ENCODE results near the gene KRTCAP3. TPM values are rescaled to one million over a fixed set of nuclear protein-coding genes. Genes with fewer than 3 reads are reported as not detected.

The KRTCAP3 gene
- total and polyA plus RNA-seq, 9 of the 15 experiments (the other 6 are each of a cell fraction or from before 2014, with no cell fraction given): 0.24 to 1.4 (median 0.73) TPM

DNA sequence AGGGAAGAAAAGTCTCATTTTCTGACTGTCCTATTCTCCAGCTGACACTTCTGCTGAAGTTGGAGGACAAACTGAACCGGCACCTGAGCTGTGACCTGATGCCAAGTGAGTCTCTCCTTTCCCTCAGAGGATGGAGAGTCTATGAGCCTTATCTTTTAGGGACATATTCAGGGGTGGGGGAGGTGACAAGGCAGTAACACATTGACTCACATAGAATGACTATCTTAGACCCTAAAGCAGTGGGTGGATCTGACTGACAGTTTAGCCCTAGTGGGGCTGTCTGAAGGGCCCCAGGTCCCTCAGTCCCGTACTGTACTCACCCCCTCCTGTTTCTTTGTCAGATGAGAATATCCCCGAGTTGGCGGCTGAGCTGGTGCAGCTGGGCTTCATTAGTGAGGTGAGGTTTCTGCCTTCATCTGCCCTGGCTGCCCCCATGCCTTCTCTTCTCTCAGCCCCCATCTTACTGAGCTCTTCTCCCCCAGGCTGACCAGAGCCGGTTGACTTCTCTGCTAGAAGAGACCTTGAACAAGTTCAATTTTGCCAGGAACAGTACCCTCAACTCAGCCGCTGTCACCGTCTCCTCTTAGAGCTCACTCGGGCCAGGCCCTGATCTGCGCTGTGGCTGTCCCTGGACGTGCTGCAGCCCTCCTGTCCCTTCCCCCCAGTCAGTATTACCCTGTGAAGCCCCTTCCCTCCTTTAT, 805 bp upstream of the KRTCAP3 start (continued):
- TF ChIP-seq RAD51 (IDR thresholded peaks at IDR 0.05; ENCODE audit: borderline replicate concordance, low read depth) (no peak), KLF16 (IDR thresholded peaks at IDR 0.05) (peak; percentile 71; the same call in 1 of the 2 replicates), ZBTB7A (IDR thresholded peaks at IDR 0.05; ENCODE audit: borderline replicate concordance, control insufficient read depth, low read depth, low read length) (peak; percentile 42; the same call in 1 of the 2 replicates), LEF1 (IDR thresholded peaks at IDR 0.05) (peak; percentile 78; the same call in 1 of the 2 replicates), FOXJ3 (CRISPR knock-in tag; IDR thresholded peaks at IDR 0.05) (no peak), ZNF589 (CRISPR knock-in tag; IDR thresholded peaks at IDR 0.05; ENCODE audit: low read depth) (no peak), GABPB2 (CRISPR knock-in tag; conservative IDR thresholded peaks at IDR 0.05) (no peak), STAT5A (IDR thresholded peaks at IDR 0.05; ENCODE audit: borderline replicate concordance, low read length) (peak; percentile 78), TEAD4 (IDR thresholded peaks at IDR 0.05; ENCODE audit: low read length) (peak; percentile 88), TEAD4 (CRISPR knock-in tag; IDR thresholded peaks at IDR 0.05; ENCODE audit: borderline replicate concordance) (no peak), ZNF165 (CRISPR knock-in tag; IDR thresholded peaks at IDR 0.05; ENCODE audit: borderline replicate concordance) (no peak), SPI1 (IDR thresholded peaks at IDR 0.05; ENCODE audit: borderline replicate concordance, low read depth, low read length) (no peak), MAFK (IDR thresholded peaks at IDR 0.05; ENCODE audit: low read length) (peak; percentile 39; the same call in 1 of the 2 replicates), DDX20 (tag; IDR thresholded peaks at IDR 0.05; ENCODE audit: low read depth) (no peak), CHD4 (IDR thresholded peaks at IDR 0.05; ENCODE audit: insufficient read depth, insufficient replicate concordance, low read depth, low read length, poor library complexity, severe bottlenecking) (no peak), ZBED1 (IDR thresholded peaks at IDR 0.05) (peak; percentile 44; the same call in 1 of the 2 replicates), NR4A1 (CRISPR knock-in tag; IDR thresholded peaks at IDR 0.05) (no peak), NR4A1 (tag; IDR thresholded peaks at IDR 0.05) (no peak), CBFA2T2 (conservative IDR thresholded peaks at IDR 0.05) (peak; percentile 88), TAL1 (IDR thresholded peaks at IDR 0.05) (peak; percentile 81), BHLHE40 (IDR thresholded peaks at IDR 0.05; ENCODE audit: low read length) (peak; percentile 36; the same call in 1 of the 2 replicates), NFE2L1 (tag; IDR thresholded peaks at IDR 0.05; ENCODE audit: borderline replicate concordance, low read depth) (no peak), EGR1 (conservative IDR thresholded peaks at IDR 0.05) (peak; percentile 91)
- TF ChIP-seq, protein P1, sequence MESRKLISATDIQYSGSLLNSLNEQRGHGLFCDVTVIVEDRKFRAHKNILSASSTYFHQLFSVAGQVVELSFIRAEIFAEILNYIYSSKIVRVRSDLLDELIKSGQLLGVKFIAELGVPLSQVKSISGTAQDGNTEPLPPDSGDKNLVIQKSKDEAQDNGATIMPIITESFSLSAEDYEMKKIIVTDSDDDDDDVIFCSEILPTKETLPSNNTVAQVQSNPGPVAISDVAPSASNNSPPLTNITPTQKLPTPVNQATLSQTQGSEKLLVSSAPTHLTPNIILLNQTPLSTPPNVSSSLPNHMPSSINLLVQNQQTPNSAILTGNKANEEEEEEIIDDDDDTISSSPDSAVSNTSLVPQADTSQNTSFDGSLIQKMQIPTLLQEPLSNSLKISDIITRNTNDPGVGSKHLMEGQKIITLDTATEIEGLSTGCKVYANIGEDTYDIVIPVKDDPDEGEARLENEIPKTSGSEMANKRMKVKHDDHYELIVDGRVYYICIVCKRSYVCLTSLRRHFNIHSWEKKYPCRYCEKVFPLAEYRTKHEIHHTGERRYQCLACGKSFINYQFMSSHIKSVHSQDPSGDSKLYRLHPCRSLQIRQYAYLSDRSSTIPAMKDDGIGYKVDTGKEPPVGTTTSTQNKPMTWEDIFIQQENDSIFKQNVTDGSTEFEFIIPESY (CRISPR knock-in tag; IDR thresholded peaks at IDR 0.05): no peak
- TF ChIP-seq, protein P2, sequence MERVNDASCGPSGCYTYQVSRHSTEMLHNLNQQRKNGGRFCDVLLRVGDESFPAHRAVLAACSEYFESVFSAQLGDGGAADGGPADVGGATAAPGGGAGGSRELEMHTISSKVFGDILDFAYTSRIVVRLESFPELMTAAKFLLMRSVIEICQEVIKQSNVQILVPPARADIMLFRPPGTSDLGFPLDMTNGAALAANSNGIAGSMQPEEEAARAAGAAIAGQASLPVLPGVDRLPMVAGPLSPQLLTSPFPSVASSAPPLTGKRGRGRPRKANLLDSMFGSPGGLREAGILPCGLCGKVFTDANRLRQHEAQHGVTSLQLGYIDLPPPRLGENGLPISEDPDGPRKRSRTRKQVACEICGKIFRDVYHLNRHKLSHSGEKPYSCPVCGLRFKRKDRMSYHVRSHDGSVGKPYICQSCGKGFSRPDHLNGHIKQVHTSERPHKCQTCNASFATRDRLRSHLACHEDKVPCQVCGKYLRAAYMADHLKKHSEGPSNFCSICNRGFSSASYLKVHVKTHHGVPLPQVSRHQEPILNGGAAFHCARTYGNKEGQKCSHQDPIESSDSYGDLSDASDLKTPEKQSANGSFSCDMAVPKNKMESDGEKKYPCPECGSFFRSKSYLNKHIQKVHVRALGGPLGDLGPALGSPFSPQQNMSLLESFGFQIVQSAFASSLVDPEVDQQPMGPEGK (CRISPR knock-in tag; IDR thresholded peaks at IDR 0.05; ENCODE audit: borderline replicate concordance): no peak
- TF ChIP-seq, protein P3, sequence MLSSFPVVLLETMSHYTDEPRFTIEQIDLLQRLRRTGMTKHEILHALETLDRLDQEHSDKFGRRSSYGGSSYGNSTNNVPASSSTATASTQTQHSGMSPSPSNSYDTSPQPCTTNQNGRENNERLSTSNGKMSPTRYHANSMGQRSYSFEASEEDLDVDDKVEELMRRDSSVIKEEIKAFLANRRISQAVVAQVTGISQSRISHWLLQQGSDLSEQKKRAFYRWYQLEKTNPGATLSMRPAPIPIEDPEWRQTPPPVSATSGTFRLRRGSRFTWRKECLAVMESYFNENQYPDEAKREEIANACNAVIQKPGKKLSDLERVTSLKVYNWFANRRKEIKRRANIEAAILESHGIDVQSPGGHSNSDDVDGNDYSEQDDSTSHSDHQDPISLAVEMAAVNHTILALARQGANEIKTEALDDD (IDR thresholded peaks at IDR 0.05): peak; percentile 77; the same call in 1 of the 2 replicates
